ENCODE data around the gene ICE1. TPM values are rescaled to one million over a fixed set of nuclear protein-coding genes. Genes with fewer than 3 reads are reported as not detected.

ICE1 gene
- total RNA-seq, 2 donors from 2014 or later: 21.0 to 25.9 TPM

- H3K4me3 ChIP-seq: no peak overlapping the region
- intact Hi-C loops (cut with DNase I): no loop called here
- no peaks in the 10 kb centered on the region for H3K9me3 ChIP-seq
- no peaks in the 10 kb centered on the region for H3K27me3 ChIP-seq (replicated peaks; ENCODE audit: insufficient read depth)
- no peaks in the 10 kb centered on the region for H3K36me3 ChIP-seq
- no peak for TF ChIP-seq CTCF (IDR thresholded peaks at IDR 0.05)
- no peak for TF ChIP-seq POLR2AphosphoS5 (IDR thresholded peaks at IDR 0.05)
- TF ChIP-seq POLR2A (IDR thresholded peaks at IDR 0.05): no peak
- no peak overlapping the region for H3K27ac ChIP-seq
- DNase-seq (ENCODE audit: low spot score): no peak
- WGBS: 90% methylated on average over 4 of the region's 4 CpGs
- no peaks in the 10 kb centered on the region for H3K4me1 ChIP-seq (replicated peaks)
These were observed 59.2 kb downstream of the ICE1 start for GRCh38 chr5:5481633-5482032.

GRCh38 chr5:5483350-5483749 is 60.9 kb downstream of the ICE1 start:
- intact Hi-C loops (cut with DNase I): no loop called here
- WGBS: 94% methylated on average over 2 of the region's 2 CpGs

DNA sequence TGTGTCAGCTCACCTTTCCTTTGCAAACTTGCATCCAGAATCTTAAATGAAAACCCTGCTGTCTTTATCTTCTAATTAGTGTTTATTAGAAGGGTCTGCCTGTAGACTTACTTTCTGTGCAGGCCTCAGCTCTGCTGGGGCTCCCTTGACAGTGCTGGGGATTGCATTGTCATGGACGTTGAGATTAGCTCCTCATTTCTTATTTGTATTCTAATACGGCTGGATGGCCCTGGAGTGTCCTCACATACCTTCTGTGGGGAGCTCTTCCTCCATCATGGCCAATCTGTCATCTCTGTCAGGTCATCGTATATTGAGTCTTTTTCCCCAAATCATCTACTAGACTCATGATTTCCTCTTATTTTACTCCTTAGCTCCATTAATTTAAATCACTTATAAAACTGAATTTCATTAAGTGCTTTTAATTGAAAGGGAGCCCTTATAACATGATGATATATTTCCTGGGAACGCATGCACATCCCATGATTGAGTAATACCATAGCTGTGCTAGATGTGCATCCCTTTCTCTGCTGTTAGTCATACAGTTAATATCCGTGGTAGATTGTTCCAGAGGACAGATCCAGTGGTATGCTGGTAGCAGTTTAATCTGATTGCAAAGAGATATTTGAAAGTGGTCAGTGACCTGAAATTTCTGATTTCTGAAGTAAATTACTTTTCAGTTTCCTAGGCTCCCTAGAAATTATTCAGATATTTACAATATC is 61.6 kb downstream of the ICE1 start:
- H3K9me3 ChIP-seq: no peaks in the 10 kb centered on the region
- H3K36me3 ChIP-seq: no peaks in the 10 kb centered on the region
- H3K4me1 ChIP-seq (replicated peaks): no peaks in the 10 kb centered on the region
- TF ChIP-seq CTCF (IDR thresholded peaks at IDR 0.05) (no peak), POLR2A (IDR thresholded peaks at IDR 0.05) (no peak), POLR2AphosphoS5 (IDR thresholded peaks at IDR 0.05) (no peak)
- no peak overlapping the region for H3K27ac ChIP-seq
- no peak overlapping the region for H3K4me3 ChIP-seq
- H3K27me3 ChIP-seq (replicated peaks; ENCODE audit: insufficient read depth): no peaks in the 10 kb centered on the region
- WGBS: 77% methylated on average over 5 of the region's 5 CpGs
- no peak for DNase-seq (ENCODE audit: low spot score)
- intact Hi-C loops (cut with DNase I): no loop called here

More at GRCh38 chr5:5483350-5483749, 60.9 kb downstream of the ICE1 start:
- H3K36me3 ChIP-seq: no peaks in the 10 kb centered on the region
- TF ChIP-seq POLR2A (IDR thresholded peaks at IDR 0.05) (no peak), CTCF (IDR thresholded peaks at IDR 0.05) (no peak), POLR2AphosphoS5 (IDR thresholded peaks at IDR 0.05) (no peak)
- no peaks in the 10 kb centered on the region for H3K4me1 ChIP-seq (replicated peaks)
- H3K27me3 ChIP-seq (replicated peaks; ENCODE audit: insufficient read depth): no peaks in the 10 kb centered on the region
- no peaks in the 10 kb centered on the region for H3K9me3 ChIP-seq
- H3K4me3 ChIP-seq: no peak overlapping the region
- no peak overlapping the region for H3K27ac ChIP-seq
- no peak for DNase-seq (ENCODE audit: low spot score)

- no peak overlapping the region for H3K27ac ChIP-seq
- no peaks in the 10 kb centered on the region for H3K4me1 ChIP-seq (replicated peaks)
- intact Hi-C loops (cut with DNase I): no loop called here
- no peaks in the 10 kb centered on the region for H3K9me3 ChIP-seq
- DNase-seq (ENCODE audit: low spot score): no peak
- TF ChIP-seq POLR2AphosphoS5 (IDR thresholded peaks at IDR 0.05) (no peak), CTCF (IDR thresholded peaks at IDR 0.05) (no peak), POLR2A (IDR thresholded peaks at IDR 0.05) (no peak)
- no peak overlapping the region for H3K4me3 ChIP-seq
- WGBS: 78% methylated on average over 3 of the region's 3 CpGs
- no peaks in the 10 kb centered on the region for H3K36me3 ChIP-seq
- H3K27me3 ChIP-seq (replicated peaks; ENCODE audit: insufficient read depth): no peaks in the 10 kb centered on the region
These were observed 63.6 kb downstream of the ICE1 start for GRCh38 chr5:5486122-5486521.
